ENCODE measurements around the gene AOAH. TPM values are rescaled to one million over a fixed set of nuclear protein-coding genes. Genes with fewer than 3 reads are reported as not detected.

Gene AOAH
- total RNA-seq, 6 experiments from 2014 or later: not detected

DNA sequence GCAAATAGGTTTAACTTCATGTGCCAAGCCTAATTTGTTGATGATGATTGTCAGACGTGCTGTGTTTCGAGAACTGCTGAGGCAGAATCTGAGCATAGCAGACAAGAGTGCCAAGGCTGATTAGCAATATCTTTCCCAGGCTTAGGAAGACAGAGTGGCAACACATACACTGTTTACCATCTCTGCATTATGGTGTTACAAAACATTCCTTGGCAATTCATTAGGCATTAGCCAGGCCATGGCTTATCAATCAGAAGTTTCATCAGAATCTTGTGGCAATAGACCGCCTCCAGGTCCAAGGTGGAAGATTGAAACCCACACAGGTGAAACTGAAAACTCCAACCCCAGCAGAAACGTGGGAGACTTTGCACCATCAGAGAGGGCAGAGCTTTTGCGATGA lies 148.5 kb downstream of the AOAH start:
- TF ChIP-seq, protein P1, sequence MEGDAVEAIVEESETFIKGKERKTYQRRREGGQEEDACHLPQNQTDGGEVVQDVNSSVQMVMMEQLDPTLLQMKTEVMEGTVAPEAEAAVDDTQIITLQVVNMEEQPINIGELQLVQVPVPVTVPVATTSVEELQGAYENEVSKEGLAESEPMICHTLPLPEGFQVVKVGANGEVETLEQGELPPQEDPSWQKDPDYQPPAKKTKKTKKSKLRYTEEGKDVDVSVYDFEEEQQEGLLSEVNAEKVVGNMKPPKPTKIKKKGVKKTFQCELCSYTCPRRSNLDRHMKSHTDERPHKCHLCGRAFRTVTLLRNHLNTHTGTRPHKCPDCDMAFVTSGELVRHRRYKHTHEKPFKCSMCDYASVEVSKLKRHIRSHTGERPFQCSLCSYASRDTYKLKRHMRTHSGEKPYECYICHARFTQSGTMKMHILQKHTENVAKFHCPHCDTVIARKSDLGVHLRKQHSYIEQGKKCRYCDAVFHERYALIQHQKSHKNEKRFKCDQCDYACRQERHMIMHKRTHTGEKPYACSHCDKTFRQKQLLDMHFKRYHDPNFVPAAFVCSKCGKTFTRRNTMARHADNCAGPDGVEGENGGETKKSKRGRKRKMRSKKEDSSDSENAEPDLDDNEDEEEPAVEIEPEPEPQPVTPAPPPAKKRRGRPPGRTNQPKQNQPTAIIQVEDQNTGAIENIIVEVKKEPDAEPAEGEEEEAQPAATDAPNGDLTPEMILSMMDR (IDR thresholded peaks at IDR 0.05): no peak
- Mint-ChIP-seq H3K4me1 (ENCODE audit: low read depth) (no peaks in the 10 kb centered on the region), H3K27ac (no peak overlapping the region), H3K27me3 (ENCODE audit: insufficient read depth) (peaks cover 6% of the 10 kb centered on the region; the same call in 1 of the 2 replicates), H3K36me3 (ENCODE audit: low read depth) (no peaks in the 10 kb centered on the region), H3K4me3 (no peak overlapping the region), H3K9me3 (peaks cover 4% of the 10 kb centered on the region; the same call in 1 of the 2 replicates)
- no peak for DNase-seq

DNA sequence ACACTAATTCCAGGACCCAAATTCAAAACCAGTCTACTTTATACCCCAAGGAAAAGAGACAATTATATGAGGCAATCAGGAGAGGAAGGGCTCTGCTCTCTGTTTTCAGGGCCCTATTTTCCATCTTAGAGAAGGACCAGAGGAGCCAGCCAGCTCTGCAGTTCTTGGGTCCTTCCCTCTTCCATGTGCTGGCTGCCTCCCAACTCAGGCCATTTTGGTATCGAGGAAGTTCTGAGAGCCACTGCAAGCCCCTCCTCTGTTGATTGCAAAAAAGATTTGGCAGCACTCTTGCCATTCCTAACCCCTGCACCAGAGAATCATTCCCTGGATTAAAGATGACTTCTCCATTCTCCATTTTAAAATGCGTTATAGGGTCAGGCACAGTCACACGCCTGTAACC lies 151.2 kb downstream of the AOAH start:
- DNase-seq: no peak
- H3K27ac Mint-ChIP-seq: no peak overlapping the region
- no peaks in the 10 kb centered on the region for H3K4me1 Mint-ChIP-seq (ENCODE audit: low read depth)
- peaks cover 4% of the 10 kb centered on the region; the same call in 1 of the 2 replicates for H3K27me3 Mint-ChIP-seq (ENCODE audit: insufficient read depth)
- TF ChIP-seq, protein P1 (IDR thresholded peaks at IDR 0.05): no peak
- no peak overlapping the region for H3K4me3 Mint-ChIP-seq
- H3K36me3 Mint-ChIP-seq (ENCODE audit: low read depth): no peaks in the 10 kb centered on the region
- peaks cover 4% of the 10 kb centered on the region; the same call in 1 of the 2 replicates for H3K9me3 Mint-ChIP-seq

DNA sequence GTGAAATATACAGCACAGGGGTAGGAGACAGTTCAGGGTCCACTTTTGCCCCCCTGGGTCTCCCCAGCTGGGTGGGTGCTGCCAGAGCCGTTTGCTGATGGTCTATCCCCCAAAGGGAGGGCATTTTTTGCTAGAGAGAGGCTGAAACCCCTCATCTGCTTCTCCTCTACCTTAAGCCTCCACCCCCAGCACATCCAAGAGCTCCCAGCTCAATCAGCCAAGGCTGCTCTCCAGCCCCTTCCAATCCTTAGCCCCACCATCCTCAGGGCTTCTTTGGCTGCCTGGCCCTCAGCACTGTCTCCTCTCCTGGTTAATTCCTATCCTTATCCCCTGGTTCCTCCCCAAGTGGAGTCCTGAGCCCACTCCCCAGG lies 153.1 kb downstream of the AOAH start:
- TF ChIP-seq, protein P1 (IDR thresholded peaks at IDR 0.05): no peak
- Mint-ChIP-seq H3K4me3 (no peak overlapping the region), H3K4me1 (ENCODE audit: low read depth) (no peaks in the 10 kb centered on the region), H3K27ac (no peak overlapping the region), H3K36me3 (ENCODE audit: low read depth) (no peaks in the 10 kb centered on the region), H3K27me3 (ENCODE audit: insufficient read depth) (peaks cover 3% of the 10 kb centered on the region), H3K9me3 (peaks cover 4% of the 10 kb centered on the region; the same call in 1 of the 2 replicates)
- no peak for DNase-seq

DNA sequence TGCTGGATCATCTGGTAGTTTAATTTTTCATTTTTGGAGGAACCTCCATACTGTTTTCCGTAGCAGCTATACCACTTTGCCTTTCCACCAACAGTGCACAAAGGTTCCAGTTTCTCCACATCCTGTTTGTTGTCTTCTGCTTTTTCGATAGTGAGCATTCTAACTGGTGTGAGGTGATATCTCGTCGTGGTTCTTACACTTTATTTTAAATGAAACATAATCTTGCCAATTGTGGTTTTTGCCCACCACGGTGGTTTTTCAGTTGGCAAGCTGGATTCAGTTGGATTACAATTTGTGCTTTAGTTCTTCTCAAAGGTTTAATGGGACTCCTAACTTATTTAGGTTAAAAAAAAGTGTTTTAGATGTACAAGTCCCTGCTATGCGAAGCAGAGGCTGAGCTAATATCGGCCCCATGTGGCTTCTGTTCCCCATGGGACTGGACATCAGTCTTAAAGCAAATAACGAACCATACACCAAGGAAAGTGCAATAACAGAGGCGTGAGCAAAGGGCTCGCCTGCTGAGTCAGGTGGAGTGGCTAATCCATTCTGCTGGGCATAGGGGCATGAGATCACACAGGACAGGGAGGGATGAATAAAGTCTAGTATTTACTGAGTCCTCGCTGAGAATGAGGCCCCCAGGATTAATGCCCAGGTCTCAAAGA lies 153.6 kb downstream of the AOAH start:
- Mint-ChIP-seq H3K9me3 (peaks cover 4% of the 10 kb centered on the region; the same call in 1 of the 2 replicates), H3K36me3 (ENCODE audit: low read depth) (no peaks in the 10 kb centered on the region), H3K27ac (no peak overlapping the region), H3K27me3 (ENCODE audit: insufficient read depth) (peaks cover 2% of the 10 kb centered on the region), H3K4me3 (no peak overlapping the region), H3K4me1 (ENCODE audit: low read depth) (no peaks in the 10 kb centered on the region)
- no peak for DNase-seq
- TF ChIP-seq, protein P1 (IDR thresholded peaks at IDR 0.05): no peak

DNA sequence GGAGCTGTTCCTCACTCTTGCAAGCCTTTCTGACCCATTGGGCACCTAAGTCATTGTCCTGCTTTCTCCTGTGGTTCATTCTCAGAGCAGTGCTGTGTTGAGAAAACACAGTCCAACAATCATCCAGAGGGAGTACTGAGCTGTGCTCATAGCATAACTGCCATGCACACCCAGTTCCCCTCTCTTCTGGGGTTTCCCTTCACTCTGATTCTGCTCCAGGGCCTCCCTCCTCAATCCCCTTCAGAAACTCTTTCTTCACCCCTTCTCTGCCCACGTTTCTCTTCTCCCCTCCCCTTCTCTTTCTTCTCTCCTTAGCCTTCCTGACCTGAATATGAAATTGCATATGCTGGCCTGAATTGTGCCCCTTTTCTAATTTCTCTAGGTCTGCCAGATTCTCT lies 155.8 kb downstream of the AOAH start:
- H3K27ac Mint-ChIP-seq: no peak overlapping the region
- no peak for DNase-seq
- peaks cover 4% of the 10 kb centered on the region; the same call in 1 of the 2 replicates for H3K9me3 Mint-ChIP-seq
- H3K27me3 Mint-ChIP-seq (ENCODE audit: insufficient read depth): peaks cover 4% of the 10 kb centered on the region
- H3K4me1 Mint-ChIP-seq (ENCODE audit: low read depth): no peaks in the 10 kb centered on the region
- TF ChIP-seq, protein P1 (IDR thresholded peaks at IDR 0.05): no peak
- H3K4me3 Mint-ChIP-seq: no peak overlapping the region
- H3K36me3 Mint-ChIP-seq (ENCODE audit: low read depth): no peaks in the 10 kb centered on the region

Measured in HFFc6 (cell line).